Esophagus squamous epithelium (tissue), 5 donors: ENCODE measurements around the gene IL11RA. TPM values are rescaled to one million over a fixed set of nuclear protein-coding genes. Genes with fewer than 3 reads are reported as not detected.

Experiments used
- DNase-seq: peaks from one replicate; lab custom pipeline; 2025; lab: John Stamatoyannopoulos, UW
- H3K27ac ChIP-seq, 4 donors: fragments of 200-600 bp; sonication (generic); one replicate each; pipeline ENCODE4 v1.5.1; 2016 to 2019; ENCODE audit warnings: mild to moderate bottlenecking in 1 of 4
- H3K27me3 ChIP-seq, 4 donors: fragments of 200-600 bp; sonication (generic); 1 replicate in 3 of 4; 2 replicates in 1 of 4; pipeline versions ENCODE4 v1.5.1 to v1.6.0; 2017 to 2021; ENCODE audit warnings: antibody characterized with exemption in 1 of 4
- H3K36me3 ChIP-seq, 3 donors: fragments of 200-600 bp; sonication (generic); one replicate each; pipeline ENCODE4 v1.5.1; 2016 to 2019
- H3K4me1 ChIP-seq, 3 donors: fragments of 200-600 bp; sonication (generic); one replicate each; pipeline ENCODE4 v1.5.1; 2017 to 2019
- H3K4me3 ChIP-seq, 4 donors: fragments of 200-600 bp; sonication (generic); 1 replicate in 3 of 4; 2 replicates in 1 of 4; pipeline ENCODE4 v1.5.1; 2016 to 2019; ENCODE audit warnings: mild to moderate bottlenecking in 2 of 4, moderate library complexity in 1 of 4
- H3K9me3 ChIP-seq, 3 donors: fragments of 200-600 bp; sonication (generic); one replicate each; pipeline ENCODE4 v1.5.1; 2016 to 2019
- CTCF ChIP-seq, 6 experiments: fragments of 450-650 bp in 4 of 6; fragments of 200-600 bp in 2 of 6; sonication (generic) in 2 of 6; IDR thresholded peaks; one replicate each; pipeline ENCODE4 v1.5.1; 2016 to 2019; ENCODE audit warnings: antibody characterized with exemption in 6 of 6, mild to moderate bottlenecking in 4 of 6, moderate library complexity in 4 of 6
- POLR2A ChIP-seq, 4 donors: fragments of 450-650 bp; IDR thresholded peaks; one replicate each; pipeline ENCODE4 v1.6.1; 2017; ENCODE audit warnings: antibody characterized with exemption in 4 of 4, mild to moderate bottlenecking in 4 of 4, moderate library complexity in 3 of 4
- WGBS, 2 donors: methylation state at CpG; one replicate each; pipeline ENCODE4 v1.1.5; 2018; 5-methylcytosine and 5-hydroxymethylcytosine counted together
- intact Hi-C: fragments of 100-400 bp; cut with DNase I; formaldehyde crosslinking; loops from one replicate; pipeline ENCODE4 v1.15.0; 2022
- small RNA-seq, 4 donors: library from RNA; depleted of rRNA; stranded (forward); fragments of <200 nt; gene quantifications; one replicate each; pipeline ENCODE3, GENCODE V24; 2016
- total RNA-seq, 4 donors: library from RNA; depleted of rRNA; stranded (reverse); fragments of >200 nt; gene quantifications; one replicate each; pipeline ENCODE4 v1.1.0, GENCODE V29; 2016
- donor health status: DM: yes; HTN: yes; CAD: no.

Gene IL11RA
- total RNA-seq, 4 donors from 2014 or later: 2.5 to 18.7 (median 9.3) TPM

- Histone ChIP-seq H3K27me3 (no peaks in the 10 kb centered on the region), H3K36me3 (no peaks in the 10 kb centered on the region), H3K9me3 (no peaks in the 10 kb centered on the region), H3K4me3 (no peak within 1 kb of the TSS), H3K4me1 (peaks cover 0 to 22% (median 6%) of the 10 kb centered on the region in 3 donors), H3K27ac (peak within 1 kb of the TSS in 1 of 4 donors; percentile 9)
- intact Hi-C loops: no loop called here
- no peak for DNase-seq
- WGBS, 2 donors: 36 to 92% methylated on average over 2 of the region's 2 CpGs
- no peak for TF ChIP-seq CTCF (IDR thresholded peaks at IDR 0.05)
- no peak for TF ChIP-seq POLR2A (IDR thresholded peaks at IDR 0.05)
Measured at GRCh38 chr9:34710023-34710422, 58.0 kb downstream of the IL11RA start, which contains the start of gene CCL21. CCL21 (minus strand) TSS chr9:34710136; CDS start chr9:34710066, 70 bp downstream.

Small RNAs within 50 kb of the gene (small RNA-seq; reads per million reads assigned to genes)
- gene CCL27: 0 reads per million in 4 donors

Other genes starting within 250 kb of the IL11RA start
- gene FAM219A, start 193.6 kb upstream of the IL11RA start, total RNA-seq: 1 to 10 TPM; 4.0 to 7.6 (median 5.2) TPM
- not detected for gene DNAI1, start 193.4 kb upstream of the IL11RA start, total RNA-seq
- under 1 TPM in 1 of 4 donors, not detected in 3; 0.38 TPM for gene ENHO, start 129.2 kb upstream of the IL11RA start, total RNA-seq
- gene CNTFR, start 62.5 kb upstream of the IL11RA start, total RNA-seq: 1 to 10 TPM in 1 of 4 donors, under 1 TPM in 2, not detected in 1; 0.29 to 4.6 (median 0.40) TPM
- 10 to 100 TPM; 25.1 to 37.4 (median 28.0) TPM for gene RPP25L, start 40.1 kb upstream of the IL11RA start, total RNA-seq
- 100 to 1,000 TPM in 2 of 4 donors, 10 to 100 TPM in 2; 67.1 to 136 (median 103) TPM for gene DCTN3, start 31.7 kb upstream of the IL11RA start, total RNA-seq
- not detected for gene ARID3C, start 23.1 kb upstream of the IL11RA start, total RNA-seq
- 100 to 1,000 TPM in 1 of 4 donors, 10 to 100 TPM in 3; 77.4 to 112 (median 88.7) TPM for gene SIGMAR1, start 14.4 kb upstream of the IL11RA start, total RNA-seq
- 10 to 100 TPM; 10.3 to 28.4 (median 14.1) TPM for gene GALT, start 5.5 kb upstream of the IL11RA start, total RNA-seq
- gene CCL27, start 10.5 kb downstream of the IL11RA start, total RNA-seq: not detected
- 1 to 10 TPM in 2 of 4 donors, under 1 TPM in 1, not detected in 1; 0.57 to 1.7 (median 1.2) TPM for gene CCL19, start 39.1 kb downstream of the IL11RA start, total RNA-seq
- gene CCL21, start 58.0 kb downstream of the IL11RA start, total RNA-seq: 100 to 1,000 TPM in 1 of 4 donors, 10 to 100 TPM in 2, 1 to 10 TPM in 1; 3.7 to 181 (median 26.9) TPM